NOMO-1 treated with DMSO at 0.1 percent for 48 hours (cell line): ENCODE measurements around the gene CNTNAP4.

Source experiments
- DNase-seq: peaks from one replicate; lab custom pipeline; 2025; ENCODE audit not compliant: unreplicated experiment; lab: John Stamatoyannopoulos, UW

Gene CNTNAP4

GRCh38 chr16:76276745-76277438 lies at the start of gene CNTNAP4:
Gene CNTNAP4 (plus strand): TSS chr16:76277401. CDS start chr16:76277663, 262 bp downstream.
- no peak for DNase-seq

- no peak for DNase-seq
Observed at GRCh38 chr16:76228546-76229146, 48.6 kb upstream of the CNTNAP4 start.

- DNase-seq = no peak
Observed at GRCh38 chr16:76232704-76233103, 44.5 kb upstream of the CNTNAP4 start.

- DNase-seq = no peak
Observed at GRCh38 chr16:76235025-76235424, 42.2 kb upstream of the CNTNAP4 start.

- no peak for DNase-seq
Observed at GRCh38 chr16:76235426-76235825, 41.8 kb upstream of the CNTNAP4 start.

GRCh38 chr16:76237471-76237870 lies 39.7 kb upstream of the CNTNAP4 start:
- DNase-seq = no peak

GRCh38 chr16:76241755-76242154 lies 35.4 kb upstream of the CNTNAP4 start:
- no peak for DNase-seq

GRCh38 chr16:76243620-76244019 lies 33.6 kb upstream of the CNTNAP4 start:
- DNase-seq = no peak

GRCh38 chr16:76246587-76246986 lies 30.6 kb upstream of the CNTNAP4 start:
- DNase-seq = no peak

GRCh38 chr16:76265434-76266045 lies 11.7 kb upstream of the CNTNAP4 start:
- peak; percentile 7 for DNase-seq

GRCh38 chr16:76268824-76269223 lies 8.4 kb upstream of the CNTNAP4 start:
- DNase-seq = no peak

GRCh38 chr16:76277460-76278030 lies 344 bp downstream of the CNTNAP4 start:
- no peak for DNase-seq

- DNase-seq = no peak
Observed at GRCh38 chr16:76278086-76278485, 885 bp downstream of the CNTNAP4 start.

GRCh38 chr16:76278980-76279379 lies 1.8 kb downstream of the CNTNAP4 start:
- DNase-seq = peak; percentile 27

GRCh38 chr16:76280421-76281215 lies 3.4 kb downstream of the CNTNAP4 start:
- no peak for DNase-seq

- DNase-seq = no peak
Observed at GRCh38 chr16:76287466-76287865, 10.3 kb downstream of the CNTNAP4 start.

- DNase-seq = no peak
Observed at GRCh38 chr16:76292218-76292617, 15.0 kb downstream of the CNTNAP4 start.

- DNase-seq = no peak
Observed at GRCh38 chr16:76293980-76294379, 16.8 kb downstream of the CNTNAP4 start.

- DNase-seq = no peak
Observed at GRCh38 chr16:76294396-76295214, 17.4 kb downstream of the CNTNAP4 start.

- DNase-seq = no peak
Observed at GRCh38 chr16:76297941-76298340, 20.7 kb downstream of the CNTNAP4 start.
